Fibroblast of lung (primary cell): ENCODE results near the gene KRTAP20-3. TPM values are rescaled to one million over a fixed set of nuclear protein-coding genes. Genes with fewer than 3 reads are reported as not detected.

Experiments used
- DNase-seq, 2 donors: peaks; one replicate each; pipeline versions ENCODE4 v3.0.0 to v3.0.0-alpha.2; 2010; ENCODE audit warnings: low read depth in 2 of 2
- H2AFZ ChIP-seq: 2 replicates; pipeline ENCODE4 v1.5.1; 2012; ENCODE audit warnings: low read length, control low read depth, inconsistent platforms
- H3K27ac ChIP-seq: 2 replicates; pipeline ENCODE4 v1.5.1; 2011; ENCODE audit warnings: low read length, control low read depth; ENCODE audit not compliant: insufficient read depth
- H3K27me3 ChIP-seq: 2 replicates; pipeline ENCODE4 v1.5.1; 2011; ENCODE audit warnings: mild to moderate bottlenecking, low read length; ENCODE audit not compliant: control insufficient read depth, insufficient read depth
- H3K36me3 ChIP-seq: 2 replicates; pipeline ENCODE4 v1.5.1; 2011; ENCODE audit warnings: low read length; ENCODE audit not compliant: control insufficient read depth, insufficient read depth
- H3K4me1 ChIP-seq: 2 replicates; pipeline ENCODE4 v1.5.1; 2011; ENCODE audit warnings: low read length; ENCODE audit not compliant: control insufficient read depth, insufficient read depth; ENCODE audit errors: extremely low read depth
- H3K4me2 ChIP-seq: 2 replicates; pipeline ENCODE4 v1.5.1; 2011; ENCODE audit warnings: low read length, control low read depth; ENCODE audit not compliant: insufficient read depth; ENCODE audit errors: extremely low read depth
- H3K4me3 ChIP-seq, 4 experiments: fragments of 200-600 bp in 1 of 4; sonication (generic) in 1 of 4; replicated peaks in 1 of 4; 2 replicates each; pipeline ENCODE4 v1.5.1; 2011 to 2016; ENCODE audit warnings: low read length in 4 of 4, low read depth in 3 of 4, mild to moderate bottlenecking in 3 of 4, control low read depth in 2 of 4, inconsistent platforms in 1 of 4, mixed read lengths in 1 of 4; ENCODE audit not compliant: insufficient read depth in 1 of 4; ENCODE audit errors: control extremely low read depth in 1 of 4
- H3K79me2 ChIP-seq: 2 replicates; pipeline ENCODE4 v1.5.1; 2012; ENCODE audit warnings: mild to moderate bottlenecking, low read length, inconsistent platforms; ENCODE audit not compliant: control insufficient read depth, insufficient read depth
- H3K9ac ChIP-seq: 2 replicates; pipeline ENCODE4 v1.5.1; 2011; ENCODE audit warnings: mild to moderate bottlenecking, low read length, control low read depth; ENCODE audit not compliant: insufficient read depth
- H3K9me3 ChIP-seq: 2 replicates; pipeline ENCODE4 v1.5.1; 2012; ENCODE audit warnings: low read depth, low read length; ENCODE audit not compliant: control insufficient read depth, insufficient read depth
- H4K20me1 ChIP-seq: 2 replicates; pipeline ENCODE4 v1.5.1; 2011; ENCODE audit warnings: low read length; ENCODE audit not compliant: control insufficient read depth, insufficient read depth; ENCODE audit errors: extremely low read depth
- CTCF ChIP-seq, 2 donors: IDR thresholded peaks in 1 of 2; conservative IDR thresholded peaks in 1 of 2; 1 replicate in 1 of 2; 2 replicates in 1 of 2; pipeline ENCODE4 v1.5.1; 2011 to 2012; ENCODE audit warnings: low read length in 2 of 2, control low read depth in 1 of 2, inconsistent platforms in 1 of 2, low read depth in 1 of 2, mild to moderate bottlenecking in 1 of 2
- EZH2 ChIP-seq: IDR thresholded peaks from 2 replicates; pipeline ENCODE4 v1.5.1; 2012; ENCODE audit warnings: low read length, control low read depth, mild to moderate bottlenecking; ENCODE audit errors: missing control alignments
- polyA plus RNA-seq, 2 donors: library from polyadenylated mRNA; depleted of rRNA in 1 of 2; stranded (reverse) in 1 of 2; unstranded in 1 of 2; fragments of >200 nt; gene quantifications; 2 replicates each; pipeline ENCODE4 v1.2.1, GENCODE V29; 2011 to 2012; ENCODE audit warnings: missing spikeins in 1 of 2
- total RNA-seq: library from RNA; depleted of rRNA; stranded (reverse); fragments of >200 nt; gene quantifications from 2 replicates; pipeline ENCODE4 v1.2.1, GENCODE V29; 2014

Gene KRTAP20-3
- total and polyA plus RNA-seq, 2 donors (not counting 1 experiment from before 2014, with no cell fraction given), result not detected

GRCh38 chr21:30615199-30615598 lies 27.5 kb upstream of the KRTAP20-3 start:
- no peak for DNase-seq
- TF ChIP-seq CTCF (conservative IDR thresholded peaks at IDR 0.05 in 1 of 2, IDR thresholded peaks at IDR 0.05 in 1 of 2; ENCODE audit: low read depth in 1 of 2, low read length in 2 of 2) (no peak), EZH2 (no peak)
- no peaks in the 10 kb centered on the region for H3K79me2 ChIP-seq
- H3K27ac ChIP-seq, result no peak overlapping the region
- H3K27me3 ChIP-seq, result no peaks in the 10 kb centered on the region
- no peak overlapping the region for H2AFZ ChIP-seq
- no peak overlapping the region for H3K9ac ChIP-seq
- no peaks in the 10 kb centered on the region for H3K9me3 ChIP-seq
- H3K4me2 ChIP-seq, result no peak overlapping the region
- no peaks in the 10 kb centered on the region for H3K36me3 ChIP-seq
- H4K20me1 ChIP-seq, result no peaks in the 10 kb centered on the region
- H3K4me1 ChIP-seq, result no peaks in the 10 kb centered on the region
- H3K4me3 ChIP-seq, result no peak overlapping the region

DNA sequence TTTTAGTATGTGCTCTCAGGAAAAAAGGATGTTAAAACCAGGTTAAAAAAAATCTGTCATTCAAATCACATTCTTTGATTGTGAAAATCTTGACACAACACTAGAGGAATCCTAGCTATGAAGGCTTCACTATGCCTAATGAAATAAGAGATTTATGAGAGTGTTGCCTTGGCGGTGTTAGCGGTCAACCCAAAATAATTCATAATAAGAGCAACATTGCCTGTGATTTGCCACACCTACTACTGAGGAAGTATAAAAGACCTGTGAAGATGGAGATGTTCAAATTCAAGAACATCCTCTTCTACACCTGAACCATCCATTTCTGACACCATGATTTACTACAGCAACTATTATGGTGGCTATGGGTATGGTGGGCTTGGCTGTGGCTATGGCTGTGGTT lies 26.5 kb upstream of the KRTAP20-3 start, which contains the start of gene KRTAP20-1:
Gene KRTAP20-1 (plus strand): TSS at position 301 of the 400 bp plus-strand sequence. CDS start 30 bp downstream, at position 331.
- TF ChIP-seq CTCF (conservative IDR thresholded peaks at IDR 0.05 in 1 of 2, IDR thresholded peaks at IDR 0.05 in 1 of 2; ENCODE audit: low read depth in 1 of 2, low read length in 2 of 2) (no peak), EZH2 (no peak)
- Histone ChIP-seq H3K4me1 (no peaks in the 10 kb centered on the region), H3K9ac (no peak within 1 kb of the TSS), H3K27ac (no peak within 1 kb of the TSS), H3K4me2 (no peak within 1 kb of the TSS), H3K9me3 (no peaks in the 10 kb centered on the region), H3K4me3 (no peak within 1 kb of the TSS), H3K36me3 (no peaks in the 10 kb centered on the region), H3K27me3 (no peaks in the 10 kb centered on the region), H4K20me1 (no peaks in the 10 kb centered on the region), H2AFZ (no peak within 1 kb of the TSS), H3K79me2 (no peaks in the 10 kb centered on the region)
- no peak for DNase-seq

GRCh38 chr21:30620080-30620479 lies 22.6 kb upstream of the KRTAP20-3 start:
- Histone ChIP-seq H3K36me3 (no peaks in the 10 kb centered on the region), H3K9ac (no peak overlapping the region), H3K4me1 (no peaks in the 10 kb centered on the region), H4K20me1 (no peaks in the 10 kb centered on the region), H3K9me3 (no peaks in the 10 kb centered on the region), H3K27ac (no peak overlapping the region), H3K27me3 (no peaks in the 10 kb centered on the region), H3K4me2 (no peak overlapping the region), H3K4me3 (no peak overlapping the region), H2AFZ (no peak overlapping the region), H3K79me2 (no peaks in the 10 kb centered on the region)
- DNase-seq, result no peak
- TF ChIP-seq EZH2, result no peak
- no peak for TF ChIP-seq CTCF (conservative IDR thresholded peaks at IDR 0.05 in 1 of 2, IDR thresholded peaks at IDR 0.05 in 1 of 2; ENCODE audit: low read depth in 1 of 2, low read length in 2 of 2)
